Spleen (tissue), 11 donors: Measurements from ENCODE around the gene TMEM200C. TPM values are rescaled to one million over a fixed set of nuclear protein-coding genes. Genes with fewer than 3 reads are reported as not detected.

ENCODE experiments used
- DNase-seq: peaks from one replicate; pipeline ENCODE4 v3.0.0-alpha.2; 2020
- H3K27ac ChIP-seq, 8 donors: fragments of 200-600 bp; sonication (generic) in 7 of 8; 1 replicate in 4 of 8; 2 replicates in 4 of 8; pipeline versions ENCODE4 v1.5.0 to v1.8.0; 2016 to 2021; ENCODE audit warnings: inconsistent platforms in 4 of 8, mild to moderate bottlenecking in 4 of 8, moderate library complexity in 1 of 8
- H3K27me3 ChIP-seq, 7 donors: fragments of 200-600 bp; sonication (generic) in 6 of 7; replicated peaks in 1 of 7; 1 replicate in 4 of 7; 2 replicates in 3 of 7; pipeline versions ENCODE4 v1.5.0 to v1.8.0; 2016 to 2021; ENCODE audit warnings: inconsistent platforms in 3 of 7, mild to moderate bottlenecking in 1 of 7
- H3K36me3 ChIP-seq, 6 donors: fragments of 200-600 bp; sonication (generic) in 5 of 6; 1 replicate in 4 of 6; 2 replicates in 2 of 6; pipeline versions ENCODE4 v1.5.0 to v1.8.0; 2016 to 2021; ENCODE audit warnings: inconsistent platforms in 2 of 6
- H3K4me1 ChIP-seq, 6 donors: fragments of 200-600 bp; sonication (generic) in 5 of 6; 1 replicate in 3 of 6; 2 replicates in 3 of 6; pipeline versions ENCODE4 v1.5.0 to v1.8.0; 2016 to 2021; ENCODE audit warnings: inconsistent platforms in 3 of 6
- H3K4me3 ChIP-seq, 8 donors: fragments of 200-600 bp; sonication (generic) in 7 of 8; 1 replicate in 4 of 8; 2 replicates in 4 of 8; pipeline versions ENCODE4 v1.5.0 to v1.8.0; 2016 to 2021; ENCODE audit warnings: inconsistent platforms in 4 of 8, mild to moderate bottlenecking in 4 of 8, moderate library complexity in 2 of 8
- H3K9me3 ChIP-seq, 8 donors: fragments of 200-600 bp; sonication (generic) in 7 of 8; 1 replicate in 4 of 8; 2 replicates in 4 of 8; pipeline versions ENCODE4 v1.5.0 to v1.8.0; 2016 to 2021; ENCODE audit warnings: inconsistent platforms in 4 of 8
- CTCF ChIP-seq, 11 experiments: fragments of 200-600 bp in 7 of 11; fragments of 450-650 bp in 4 of 11; sonication (generic) in 4 of 11; IDR thresholded peaks in 8 of 11; conservative IDR thresholded peaks in 3 of 11; 1 replicate in 7 of 11; 2 replicates in 4 of 11; pipeline versions ENCODE4 v1.4.0 to v1.8.0; 2016 to 2021; ENCODE audit warnings: antibody characterized with exemption in 11 of 11, inconsistent platforms in 4 of 11, mild to moderate bottlenecking in 1 of 11
- POLR2A ChIP-seq, 3 donors: fragments of 450-650 bp; IDR thresholded peaks; one replicate each; pipeline ENCODE4 v1.5.1; 2017; ENCODE audit warnings: antibody characterized with exemption in 3 of 3, mild to moderate bottlenecking in 1 of 3
- POLR2AphosphoS5 ChIP-seq, 3 donors: sonication (generic); formaldehyde crosslinking; IDR thresholded peaks; one replicate each; pipeline ENCODE4 v1.5.1; 2017; ENCODE audit warnings: antibody characterized with exemption in 3 of 3
- WGBS, 5 donors: extraction: QIAGEN DNeasy Blood & Tissue Kit in 3 of 5; methylation state at CpG; one replicate each; pipeline versions ENCODE4 v1.1.5 to v1.1.7; 2013 to 2018; 5-methylcytosine and 5-hydroxymethylcytosine counted together
- intact Hi-C: fragments of 100-400 bp; cut with DNase I; formaldehyde crosslinking; loops from one replicate; pipeline ENCODE4 v1.15.0; 2023; ENCODE audit warnings: low total_unique reads
- polyA plus RNA-seq, 3 donors: library from polyadenylated mRNA; stranded (reverse); fragments of 200-250 nt; gene quantifications; one replicate each; pipeline ENCODE4 v1.2.1, GENCODE V29; 2013
- total RNA-seq, 7 donors: library from RNA; depleted of rRNA in 3 of 7; stranded (reverse); fragments of >200 nt in 3 of 7; fragmentation: NEBNext Ultra II Directional in 4 of 7; extraction: Animal tissue kit (Norgen Biotek cat#: 25700) in 4 of 7; gene quantifications; one replicate each; pipeline versions ENCODE4 v1.1.0 to v1.2.1, GENCODE V29; 2016 to 2021
- donor health status: healthy with polysubstance abuse.
- donor health status: DM: no; HTN: no; CAD: no; lungs with moderate emphysema.
- donor health status: DM: no; HTN: no; CAD: no.
- donor health status: Bipolar disorder and iron deficiency.
- donor health status: healthy.
- donor health status: DM: no; HTN: no; CAD: no.
- donor health status: DM: yes; HTN: yes; CAD: no.

The TMEM200C gene
- total and polyA plus RNA-seq, 10 donors = 0.09 to 2.5 (median 0.93) TPM

GRCh38 chr18:5893956-5894610 lies 1.2 kb downstream of the TMEM200C start:
- TF ChIP-seq CTCF (IDR thresholded peaks at IDR 0.05 in 8 of 11, conservative IDR thresholded peaks at IDR 0.05 in 3 of 11) (no peak), POLR2AphosphoS5 (IDR thresholded peaks at IDR 0.05) (no peak), POLR2A (IDR thresholded peaks at IDR 0.05) (no peak)
- intact Hi-C loops = no loop called here
- Histone ChIP-seq H3K27ac (peak overlapping the region in 3 of 8 donors; percentile 76 to 80 (median 78)), H3K4me1 (peaks cover 0 to 44% (median 20%) of the 10 kb centered on the region in 6 donors), H3K27me3 (peaks cover 5 to 98% (median 71%) of the 10 kb centered on the region in 7 donors), H3K4me3 (peak overlapping the region in 6 of 8 donors; percentile 28 to 67 (median 45)), H3K9me3 (no peaks in the 10 kb centered on the region), H3K36me3 (no peaks in the 10 kb centered on the region)
- DNase-seq = no peak
- 17 to 23% (median 21%) methylated on average over 13 of the region's 13 CpGs for WGBS, 5 donors

- no peaks in the 10 kb centered on the region for H3K9me3 ChIP-seq
- no peak for DNase-seq
- no peak overlapping the region for H3K27ac ChIP-seq
- no peak overlapping the region for H3K4me3 ChIP-seq
- intact Hi-C loops = no loop called here
- no peak for TF ChIP-seq POLR2AphosphoS5 (IDR thresholded peaks at IDR 0.05)
- TF ChIP-seq CTCF (IDR thresholded peaks at IDR 0.05 in 8 of 11, conservative IDR thresholded peaks at IDR 0.05 in 3 of 11) = no peak
- TF ChIP-seq POLR2A (IDR thresholded peaks at IDR 0.05) = no peak
- H3K27me3 ChIP-seq = peaks cover 5 to 90% (median 60%) of the 10 kb centered on the region in 7 donors
- no peaks in the 10 kb centered on the region for H3K36me3 ChIP-seq
- H3K4me1 ChIP-seq = peaks cover 0 to 44% (median 20%) of the 10 kb centered on the region in 6 donors
Observed at GRCh38 chr18:5892823-5893431, 2.4 kb downstream of the TMEM200C start.

GRCh38 chr18:5891854-5892215 lies 3.5 kb downstream of the TMEM200C start:
- intact Hi-C loops = no loop called here
- Histone ChIP-seq H3K36me3 (no peaks in the 10 kb centered on the region), H3K9me3 (no peaks in the 10 kb centered on the region), H3K4me3 (no peak overlapping the region), H3K27me3 (peaks cover 5 to 86% (median 49%) of the 10 kb centered on the region in 7 donors), H3K4me1 (peaks cover 0 to 44% (median 20%) of the 10 kb centered on the region in 6 donors), H3K27ac (no peak overlapping the region)
- no peak for TF ChIP-seq CTCF (IDR thresholded peaks at IDR 0.05 in 8 of 11, conservative IDR thresholded peaks at IDR 0.05 in 3 of 11)
- TF ChIP-seq POLR2AphosphoS5 (IDR thresholded peaks at IDR 0.05) = no peak
- no peak for TF ChIP-seq POLR2A (IDR thresholded peaks at IDR 0.05)
- DNase-seq = peak; percentile 74
- WGBS, 5 donors = 56 to 80% (median 63%) methylated on average over 14 to 15 of the region's 15 CpGs

GRCh38 chr18:5891184-5891853 lies 4.0 kb downstream of the TMEM200C start:
- H3K27me3 ChIP-seq = peaks cover 5 to 86% (median 48%) of the 10 kb centered on the region in 7 donors
- no peak for DNase-seq
- H3K27ac ChIP-seq = no peak overlapping the region
- H3K4me1 ChIP-seq = peaks cover 0 to 42% (median 20%) of the 10 kb centered on the region in 6 donors
- no peaks in the 10 kb centered on the region for H3K36me3 ChIP-seq
- no peaks in the 10 kb centered on the region for H3K9me3 ChIP-seq
- intact Hi-C loops = no loop called here
- peak overlapping the region; percentile 28 to 72 (median 48) for H3K4me3 ChIP-seq
- WGBS, 5 donors = 18 to 38% (median 27%) methylated on average over 40 to 69 of the region's 70 CpGs
- TF ChIP-seq POLR2A (IDR thresholded peaks at IDR 0.05) (no peak), POLR2AphosphoS5 (IDR thresholded peaks at IDR 0.05) (no peak), CTCF (IDR thresholded peaks at IDR 0.05 in 8 of 11, conservative IDR thresholded peaks at IDR 0.05 in 3 of 11) (no peak)
